CD4-positive, alpha-beta T cell (primary cell): ENCODE data around the gene GRM2. TPM values are rescaled to one million over a fixed set of nuclear protein-coding genes. Genes with fewer than 3 reads are reported as not detected.

Experiments
- ATAC-seq: fragments of 200-7000 bp; cut with Tn5 transposase; one replicate; pipeline ENCODE4 v1.10.0; 2022; ENCODE audit warnings: mild to moderate bottlenecking; ENCODE audit not compliant: poor library complexity
- CTCF ChIA-PET: fragments of 350-600 bp; sonication (Branson Sonifier 250); formaldehyde crosslinking; loops from one replicate; lab custom pipeline; 2021; ENCODE audit warnings: antibody characterized with exemption, inconsistent platforms; lab: Charles Lee
- POLR2A ChIA-PET: fragments of 350-600 bp; sonication (Branson Sonifier 250); formaldehyde crosslinking; loops from one replicate; lab custom pipeline; 2021; ENCODE audit warnings: antibody characterized with exemption, inconsistent platforms; lab: Charles Lee
- DNase-seq, 14 experiments: peaks; one replicate each; pipeline ENCODE4 v3.0.0-alpha.2; 2013 to 2020; ENCODE audit warnings: mixed read lengths in 2 of 14
- H3K27ac ChIP-seq, 2 donors: one replicate each; pipeline versions ENCODE4 v1.5.1 to v1.7.0; 2013; ENCODE audit warnings: low read length in 2 of 2, low read depth in 1 of 2, mild to moderate bottlenecking in 1 of 2
- H3K27me3 ChIP-seq, 2 experiments: 1 replicate in 1 of 2; 2 replicates in 1 of 2; pipeline versions ENCODE4 v1.6.1 to v1.7.0; 2013; ENCODE audit warnings: low read length in 2 of 2, control low read depth in 1 of 2, mild to moderate bottlenecking in 1 of 2, moderate library complexity in 1 of 2; ENCODE audit not compliant: insufficient read depth in 2 of 2, control insufficient read depth in 1 of 2
- H3K36me3 ChIP-seq: one replicate; pipeline ENCODE4 v1.6.1; 2013; ENCODE audit warnings: low read length, control low read depth; ENCODE audit not compliant: insufficient read depth
- H3K4me1 ChIP-seq: one replicate; pipeline ENCODE4 v1.6.1; 2013; ENCODE audit warnings: low read length, control low read depth; ENCODE audit not compliant: insufficient read depth
- H3K4me3 ChIP-seq: one replicate; pipeline ENCODE4 v1.5.1; 2013; ENCODE audit warnings: mild to moderate bottlenecking, low read length, moderate library complexity
- H3K9me3 ChIP-seq, 2 experiments: 1 replicate in 1 of 2; 2 replicates in 1 of 2; pipeline versions ENCODE4 v1.6.1 to v1.7.0; 2013; ENCODE audit warnings: low read length in 2 of 2, mild to moderate bottlenecking in 2 of 2, control low read depth in 1 of 2, moderate library complexity in 1 of 2; ENCODE audit not compliant: control insufficient read depth in 1 of 2, insufficient read depth in 1 of 2
- H3K27ac Mint-ChIP-seq: one replicate; pipeline ENCODE4 v1.8.0; 2020; ENCODE audit warnings: mixed read lengths
- H3K27me3 Mint-ChIP-seq: one replicate; pipeline ENCODE4 v1.8.0; 2021; ENCODE audit warnings: mixed read lengths
- H3K36me3 Mint-ChIP-seq: one replicate; pipeline ENCODE4 v1.8.0; 2021; ENCODE audit warnings: low read depth, mixed read lengths
- H3K4me1 Mint-ChIP-seq: one replicate; pipeline ENCODE4 v1.8.0; 2021; ENCODE audit warnings: low read depth, mixed read lengths
- H3K4me3 Mint-ChIP-seq: one replicate; pipeline ENCODE4 v1.8.0; 2020; ENCODE audit warnings: mild to moderate bottlenecking, mixed read lengths
- H3K9me3 Mint-ChIP-seq: one replicate; pipeline ENCODE4 v1.8.0; 2020; ENCODE audit warnings: mixed read lengths
- CTCF ChIP-seq: fragments of 200-600 bp; IDR thresholded peaks from one replicate; pipeline ENCODE4 v1.8.0; 2022; ENCODE audit warnings: antibody characterized with exemption, mild to moderate bottlenecking
- intact Hi-C, 2 experiments: fragments of 100-400 bp; cut with DNase I in 1 of 2; cut with micrococcal nuclease in 1 of 2; formaldehyde crosslinking; loops; one replicate each; pipeline versions ENCODE4 v1.15.1 to v1.9.0; 2023 to 2025; cut with DNase I, micrococcal nuclease
- total RNA-seq, 174 experiments: library from RNA in 2 of 174; stranded (reverse) in 2 of 174; gene quantifications; one replicate each; pipeline ENCODE4 v1.2.3 and lab custom pipeline; 2021 to 2026

Gene GRM2
- total RNA-seq, 2 experiments from 2014 or later, result 4.1 to 4.2 TPM

GRCh38 chr3:51719410-51720025 is 12.7 kb downstream of the GRM2 start:
- no peaks in the 10 kb centered on the region for H3K27me3 ChIP-seq
- intact Hi-C loops, result no loop called here
- no peaks in the 10 kb centered on the region for H3K36me3 ChIP-seq
- Mint-ChIP-seq H3K9me3 (no peaks in the 10 kb centered on the region), H3K27ac (no peak overlapping the region), H3K27me3 (no peaks in the 10 kb centered on the region), H3K4me3 (no peak overlapping the region), H3K4me1 (peaks cover 40% of the 10 kb centered on the region), H3K36me3 (no peaks in the 10 kb centered on the region)
- CTCF ChIA-PET, result interaction anchor here (0.7 kb wide), 1 partner anchor 12 kb away, joined by 3 read pairs; no protein-coding TSS in a partner anchor
- H3K4me3 ChIP-seq, result no peak overlapping the region
- peaks cover 0 to 6% of the 10 kb centered on the region in 2 experiments for H3K9me3 ChIP-seq
- TF ChIP-seq CTCF, result peak; percentile 14
- DNase-seq, result no peak
- POLR2A ChIA-PET, result interaction anchor here (1.0 to 1.5 kb wide), 2 partner anchors 33 to 219 kb away, joined by 3 to 4 read pairs; partner anchors contain the start of gene DCAF1
- no peak for ATAC-seq
- no peak overlapping the region for H3K27ac ChIP-seq
- peaks cover 29% of the 10 kb centered on the region for H3K4me1 ChIP-seq

DNA sequence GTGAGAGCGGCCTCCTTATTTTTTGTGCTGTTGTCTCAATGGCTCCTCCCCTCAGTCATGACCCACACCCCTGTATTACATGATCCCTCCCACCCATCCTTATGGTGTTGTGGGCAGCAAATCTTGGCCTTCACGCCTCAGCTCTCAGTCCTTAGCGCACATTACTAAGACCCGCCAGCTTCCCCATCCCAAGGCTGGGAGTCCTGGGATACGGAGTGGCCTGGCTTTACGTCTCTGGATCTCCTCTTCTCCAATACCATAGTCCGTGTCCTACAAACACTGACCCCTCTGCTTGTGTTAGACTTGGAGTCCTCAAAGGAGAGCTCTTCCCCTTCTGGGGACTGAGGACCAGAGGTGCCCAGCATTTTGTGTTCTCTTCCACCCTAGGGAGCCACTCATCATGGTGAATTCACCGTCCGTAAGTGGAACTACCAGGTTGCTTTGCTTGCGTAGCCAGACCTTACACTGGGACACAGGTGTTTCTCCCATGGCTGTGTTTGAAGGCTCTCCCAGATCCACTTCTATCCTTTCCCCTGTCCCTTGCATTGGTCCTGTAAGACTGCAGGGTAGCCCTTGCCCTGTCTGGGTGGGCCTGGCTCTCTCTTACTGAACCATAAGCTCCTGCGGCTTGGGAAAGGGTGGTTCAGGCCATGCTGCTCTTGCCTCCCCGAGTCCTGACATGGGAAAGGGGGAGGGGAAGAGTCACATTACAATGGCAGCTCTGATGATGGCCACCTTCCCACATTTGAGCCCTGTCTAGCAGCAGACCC is 13.6 kb downstream of the GRM2 start:
- ATAC-seq (no peak), DNase-seq (peak in 1 of 14 experiments; percentile 5)
- Histone ChIP-seq H3K36me3 (no peaks in the 10 kb centered on the region), H3K27me3 (no peaks in the 10 kb centered on the region), H3K4me3 (no peak overlapping the region), H3K4me1 (peaks cover 29% of the 10 kb centered on the region), H3K9me3 (no peaks in the 10 kb centered on the region), H3K27ac (no peak overlapping the region)
- POLR2A ChIA-PET, result interaction anchor here (1.5 kb wide), 1 partner anchor 34 kb away, joined by 3 read pairs; no protein-coding TSS in a partner anchor
- no peaks in the 10 kb centered on the region for H3K9me3 Mint-ChIP-seq
- peaks cover 40% of the 10 kb centered on the region for H3K4me1 Mint-ChIP-seq
- no peaks in the 10 kb centered on the region for H3K27me3 Mint-ChIP-seq
- CTCF ChIA-PET, result no interaction called here
- H3K36me3 Mint-ChIP-seq, result no peaks in the 10 kb centered on the region
- intact Hi-C loops, result no loop called here
- no peak for TF ChIP-seq CTCF
- H3K4me3 Mint-ChIP-seq, result no peak overlapping the region
- no peak overlapping the region for H3K27ac Mint-ChIP-seq

- Mint-ChIP-seq H3K27me3 (no peaks in the 10 kb centered on the region), H3K4me1 (peaks cover 40% of the 10 kb centered on the region), H3K9me3 (no peaks in the 10 kb centered on the region), H3K36me3 (no peaks in the 10 kb centered on the region), H3K4me3 (no peak overlapping the region), H3K27ac (peak overlapping the region; percentile 17)
- Histone ChIP-seq H3K4me1 (peaks cover 29% of the 10 kb centered on the region), H3K4me3 (no peak overlapping the region), H3K9me3 (no peaks in the 10 kb centered on the region), H3K27me3 (no peaks in the 10 kb centered on the region), H3K36me3 (no peaks in the 10 kb centered on the region), H3K27ac (no peak overlapping the region)
- ChIA-PET CTCF (no interaction called here), POLR2A (interaction anchor here (1.5 kb wide), 1 partner anchor 35 kb away, joined by 3 read pairs; no protein-coding TSS in a partner anchor)
- intact Hi-C loops, result no loop called here
- peak in 1 of 14 experiments; percentile 8 for DNase-seq
- no peak for TF ChIP-seq CTCF
- no peak for ATAC-seq
These were observed 14.3 kb downstream of the GRM2 start for GRCh38 chr3:51721062-51721745.
